ENCODE measurements around the gene GPRC5C. TPM values are rescaled to one million over a fixed set of nuclear protein-coding genes. Genes with fewer than 3 reads are reported as not detected.
A peak's percentile ranks its signal among the peaks of the same experiment; 100 is the strongest.

The GPRC5C gene
- total and polyA plus RNA-seq, 11 donors, result 22.2 to 59.9 (median 35.3) TPM

DNA sequence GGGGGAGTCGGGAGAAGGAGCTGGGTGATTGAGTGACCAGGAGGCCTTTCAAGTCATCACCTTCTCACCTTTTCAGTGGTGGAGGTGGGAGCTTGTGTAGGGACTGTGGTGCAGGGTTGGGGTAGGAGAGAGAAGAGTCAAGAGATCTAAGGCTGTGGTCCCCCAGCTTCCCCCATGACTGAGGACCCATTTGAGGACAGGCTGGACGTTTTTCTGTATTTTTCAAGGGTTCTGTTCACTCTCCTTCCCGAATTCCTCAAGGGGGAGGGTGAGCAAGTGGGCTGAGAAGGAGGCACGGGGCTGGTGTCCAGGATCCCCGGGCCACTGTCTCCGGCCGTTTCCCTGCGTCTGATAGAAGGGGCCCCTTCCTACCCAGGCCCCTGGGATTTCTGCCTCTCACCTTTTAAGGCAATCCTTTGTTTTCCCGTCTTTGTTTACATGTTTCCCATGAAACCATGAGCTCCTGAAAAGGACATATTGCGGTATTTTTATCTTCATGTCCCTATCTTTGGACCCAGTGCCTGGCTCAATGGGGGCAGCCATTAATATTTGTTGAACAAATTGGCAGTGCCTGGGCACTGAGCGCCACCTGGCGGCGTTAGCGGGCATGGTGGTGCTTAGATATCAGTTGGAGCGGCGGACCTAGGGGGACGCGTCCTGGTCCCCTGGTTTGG is 25.4 kb downstream of the GPRC5C start:
- TF ChIP-seq, protein P1, sequence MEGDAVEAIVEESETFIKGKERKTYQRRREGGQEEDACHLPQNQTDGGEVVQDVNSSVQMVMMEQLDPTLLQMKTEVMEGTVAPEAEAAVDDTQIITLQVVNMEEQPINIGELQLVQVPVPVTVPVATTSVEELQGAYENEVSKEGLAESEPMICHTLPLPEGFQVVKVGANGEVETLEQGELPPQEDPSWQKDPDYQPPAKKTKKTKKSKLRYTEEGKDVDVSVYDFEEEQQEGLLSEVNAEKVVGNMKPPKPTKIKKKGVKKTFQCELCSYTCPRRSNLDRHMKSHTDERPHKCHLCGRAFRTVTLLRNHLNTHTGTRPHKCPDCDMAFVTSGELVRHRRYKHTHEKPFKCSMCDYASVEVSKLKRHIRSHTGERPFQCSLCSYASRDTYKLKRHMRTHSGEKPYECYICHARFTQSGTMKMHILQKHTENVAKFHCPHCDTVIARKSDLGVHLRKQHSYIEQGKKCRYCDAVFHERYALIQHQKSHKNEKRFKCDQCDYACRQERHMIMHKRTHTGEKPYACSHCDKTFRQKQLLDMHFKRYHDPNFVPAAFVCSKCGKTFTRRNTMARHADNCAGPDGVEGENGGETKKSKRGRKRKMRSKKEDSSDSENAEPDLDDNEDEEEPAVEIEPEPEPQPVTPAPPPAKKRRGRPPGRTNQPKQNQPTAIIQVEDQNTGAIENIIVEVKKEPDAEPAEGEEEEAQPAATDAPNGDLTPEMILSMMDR (IDR thresholded peaks at IDR 0.05), result peak; percentile 91 to 98 (median 95)
- no peak for TF ChIP-seq POLR2A (IDR thresholded peaks at IDR 0.05)
- Histone ChIP-seq H3K27ac (peak overlapping the region in 4 of 12 donors; percentile 11 to 55 (median 32)), H3K36me3 (no peaks in the 10 kb centered on the region), H3K27me3 (peaks cover 0 to 5% (median 0%) of the 10 kb centered on the region in 9 donors), H3K4me1 (peaks cover 8 to 48% (median 36%) of the 10 kb centered on the region in 12 donors), H3K4me3 (peak overlapping the region in 2 of 12 donors; percentile 6 to 17), H3K9me3 (no peaks in the 10 kb centered on the region)
- WGBS, 4 donors, result 17 to 21% (median 19%) methylated on average over 15 to 18 of the region's 18 CpGs
- DNase-seq, result peak; percentile 73 to 90 (median 79)
- ATAC-seq, result peak in 3 of 4 donors; percentile 22 to 27 (median 25)
- intact Hi-C loops (cut with DNase I), result loop anchor here (1.0 to 10.0 kb wide), 6 partner anchors 78 to 252 kb away; partner anchors contain the start of genes RPL38 (in 2 of the 10) and TTYH2 (in 2 of the 10)

DNA sequence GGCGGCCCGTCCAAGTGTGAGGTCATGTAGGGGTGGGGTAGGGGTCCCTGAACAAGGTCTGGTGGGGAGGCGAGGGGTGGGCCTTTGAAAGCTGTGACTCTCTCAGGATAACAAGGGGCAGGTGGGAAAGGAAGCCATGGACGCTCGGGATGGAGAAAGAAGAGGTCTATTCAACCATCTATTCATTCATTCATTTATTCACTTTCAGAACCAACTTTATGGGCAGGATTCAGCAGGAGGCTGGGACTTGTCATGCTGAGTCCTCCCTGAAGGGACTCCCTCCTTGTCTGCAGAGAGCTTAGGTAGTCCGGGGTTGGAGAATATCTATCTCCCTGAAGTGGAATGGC is 25.9 kb downstream of the GPRC5C start:
- 26 to 58% (median 34%) methylated on average over 4 to 6 of the region's 6 CpGs for WGBS, 4 donors
- Histone ChIP-seq H3K4me1 (peaks cover 6 to 43% (median 32%) of the 10 kb centered on the region in 12 donors), H3K9me3 (no peaks in the 10 kb centered on the region), H3K27ac (peak overlapping the region in 1 of 12 donors; percentile 55), H3K4me3 (peak overlapping the region in 1 of 12 donors; percentile 6), H3K36me3 (no peaks in the 10 kb centered on the region), H3K27me3 (peaks cover 0 to 5% (median 0%) of the 10 kb centered on the region in 9 donors)
- ATAC-seq (no peak), DNase-seq (no peak)
- intact Hi-C loops (cut with DNase I), result loop anchor here (1.0 to 10.0 kb wide), 6 partner anchors 78 to 253 kb away; partner anchors contain the start of genes RPL38 (in 2 of the 10) and TTYH2 (in 2 of the 10)
- no peak for TF ChIP-seq POLR2A (IDR thresholded peaks at IDR 0.05)
- TF ChIP-seq, protein P1 (IDR thresholded peaks at IDR 0.05), result peak in 5 of 12 donors; percentile 17 to 47 (median 38)

DNA sequence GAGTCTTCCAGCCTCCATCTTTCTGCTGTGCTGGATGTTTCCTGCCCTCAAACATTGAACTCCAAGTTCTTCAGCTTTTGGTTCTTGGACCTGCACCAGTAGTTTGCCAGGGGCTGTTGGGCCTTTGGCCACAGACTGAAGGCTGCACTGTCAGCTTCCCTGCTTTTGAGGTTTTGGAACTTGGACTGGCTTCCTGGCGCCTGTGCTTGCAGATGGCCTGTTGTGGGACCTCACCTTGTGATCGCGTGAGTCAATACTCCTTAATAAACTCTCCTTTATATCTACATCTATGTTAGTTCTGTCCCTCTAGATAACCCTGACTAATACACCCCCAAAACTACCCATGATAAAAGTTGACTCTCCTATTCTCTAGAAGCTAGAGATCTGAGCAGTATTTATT is 26.9 kb downstream of the GPRC5C start:
- intact Hi-C loops (cut with DNase I), result loop anchor here in 6 of 10 donors (1.0 to 10.0 kb wide), 6 partner anchors 80 to 254 kb away; partner anchors contain the start of genes RPL38 (in 2 of the 6) and TTYH2 (in 2 of the 6)
- no peak for ATAC-seq

More for the DNA sequence above, 26.9 kb downstream of the GPRC5C start:
- Histone ChIP-seq H3K27ac (no peak overlapping the region), H3K36me3 (no peaks in the 10 kb centered on the region), H3K9me3 (no peaks in the 10 kb centered on the region), H3K4me1 (peaks cover 5 to 43% (median 22%) of the 10 kb centered on the region in 12 donors), H3K27me3 (no peaks in the 10 kb centered on the region), H3K4me3 (no peak overlapping the region)
- DNase-seq, result no peak
- 66 to 92% (median 89%) methylated on average over 3 of the region's 3 CpGs for WGBS, 4 donors
- TF ChIP-seq, protein P1 (IDR thresholded peaks at IDR 0.05), result no peak
- no peak for TF ChIP-seq POLR2A (IDR thresholded peaks at IDR 0.05)

All from heart left ventricle (tissue), 16 donors.